ENCODE data around the gene HS3ST5. TPM values are rescaled to one million over a fixed set of nuclear protein-coding genes. Genes with fewer than 3 reads are reported as not detected.

Gene HS3ST5
- total and polyA plus RNA-seq, 2 donors (not counting 1 experiment from before 2014, with no cell fraction given), result under 0.01 TPM; not detected in 1

DNA sequence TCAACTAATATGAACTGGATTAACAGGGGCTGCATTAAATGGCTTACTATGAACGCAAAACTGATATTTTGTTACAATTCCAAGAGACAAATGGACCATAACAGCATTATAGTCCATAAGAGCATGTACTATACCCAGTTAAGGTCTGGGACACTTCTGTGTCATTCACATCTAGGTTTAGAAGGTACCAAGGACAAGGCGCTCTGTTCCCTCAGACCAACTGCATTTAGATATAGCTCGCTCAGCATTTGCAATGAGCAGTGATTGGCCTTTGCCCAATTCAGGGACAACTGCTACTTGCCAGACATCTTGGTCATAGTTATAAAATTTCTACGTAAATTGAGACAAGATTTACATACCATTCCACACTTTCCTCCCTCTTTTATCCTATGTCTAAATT lies 132.4 kb downstream of the HS3ST5 start:
- Histone ChIP-seq H3K27ac (ENCODE audit: insufficient read depth, low read length) (no peak overlapping the region), H3K4me3 (replicated peaks in 1 of 4; ENCODE audit: control extremely low read depth in 1 of 4, insufficient read depth in 1 of 4, low read depth in 3 of 4, low read length in 4 of 4) (no peak overlapping the region), H3K9me3 (ENCODE audit: control insufficient read depth, insufficient read depth, low read depth, low read length) (no peaks in the 10 kb centered on the region), H2AFZ (ENCODE audit: low read length) (no peak overlapping the region), H4K20me1 (ENCODE audit: control insufficient read depth, extremely low read depth, insufficient read depth, low read length) (no peaks in the 10 kb centered on the region), H3K79me2 (ENCODE audit: control insufficient read depth, insufficient read depth, low read length) (no peaks in the 10 kb centered on the region), H3K4me2 (ENCODE audit: extremely low read depth, insufficient read depth, low read length) (no peak overlapping the region), H3K4me1 (ENCODE audit: control insufficient read depth, extremely low read depth, insufficient read depth, low read length) (no peaks in the 10 kb centered on the region), H3K9ac (ENCODE audit: insufficient read depth, low read length) (no peak overlapping the region), H3K36me3 (ENCODE audit: control insufficient read depth, insufficient read depth, low read length) (no peaks in the 10 kb centered on the region), H3K27me3 (ENCODE audit: control insufficient read depth, insufficient read depth, low read length) (no peaks in the 10 kb centered on the region)
- TF ChIP-seq CTCF (conservative IDR thresholded peaks at IDR 0.05 in 1 of 2, IDR thresholded peaks at IDR 0.05 in 1 of 2; ENCODE audit: low read depth in 1 of 2, low read length in 2 of 2) (no peak), EZH2 (IDR thresholded peaks at IDR 0.05; ENCODE audit: low read length, missing control alignments) (no peak)
- DNase-seq (ENCODE audit: low read depth in 2 of 2), result no peak

DNA sequence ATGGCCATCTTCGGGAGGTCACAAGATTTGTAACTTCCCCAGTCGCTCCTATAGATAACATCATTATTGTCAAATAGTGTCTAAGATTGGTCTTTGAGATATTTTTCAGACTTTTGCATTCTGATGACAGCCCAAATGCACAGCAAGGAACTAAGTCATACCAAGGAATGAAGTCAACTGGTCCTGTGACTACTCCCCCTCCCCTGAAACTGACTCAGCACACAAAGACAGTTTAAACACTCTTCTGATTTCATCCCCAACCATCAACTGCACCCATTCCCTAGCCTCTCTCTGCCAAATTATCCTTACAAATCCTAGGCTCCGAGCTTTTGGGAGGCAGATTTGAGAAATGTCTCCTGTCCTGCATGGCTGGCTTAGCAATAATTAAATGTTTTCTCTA lies 139.4 kb downstream of the HS3ST5 start:
- Histone ChIP-seq H3K27ac (ENCODE audit: insufficient read depth, low read length) (no peak overlapping the region), H3K4me2 (ENCODE audit: extremely low read depth, insufficient read depth, low read length) (no peak overlapping the region), H3K27me3 (ENCODE audit: control insufficient read depth, insufficient read depth, low read length) (no peaks in the 10 kb centered on the region), H3K9ac (ENCODE audit: insufficient read depth, low read length) (no peak overlapping the region), H2AFZ (ENCODE audit: low read length) (no peak overlapping the region), H4K20me1 (ENCODE audit: control insufficient read depth, extremely low read depth, insufficient read depth, low read length) (no peaks in the 10 kb centered on the region), H3K36me3 (ENCODE audit: control insufficient read depth, insufficient read depth, low read length) (no peaks in the 10 kb centered on the region), H3K9me3 (ENCODE audit: control insufficient read depth, insufficient read depth, low read depth, low read length) (no peaks in the 10 kb centered on the region), H3K4me3 (replicated peaks in 1 of 4; ENCODE audit: control extremely low read depth in 1 of 4, insufficient read depth in 1 of 4, low read depth in 3 of 4, low read length in 4 of 4) (no peak overlapping the region), H3K4me1 (ENCODE audit: control insufficient read depth, extremely low read depth, insufficient read depth, low read length) (no peaks in the 10 kb centered on the region), H3K79me2 (ENCODE audit: control insufficient read depth, insufficient read depth, low read length) (no peaks in the 10 kb centered on the region)
- TF ChIP-seq EZH2 (IDR thresholded peaks at IDR 0.05; ENCODE audit: low read length, missing control alignments) (no peak), CTCF (conservative IDR thresholded peaks at IDR 0.05 in 1 of 2, IDR thresholded peaks at IDR 0.05 in 1 of 2; ENCODE audit: low read depth in 1 of 2, low read length in 2 of 2) (no peak)
- DNase-seq (ENCODE audit: low read depth in 2 of 2), result no peak

DNA sequence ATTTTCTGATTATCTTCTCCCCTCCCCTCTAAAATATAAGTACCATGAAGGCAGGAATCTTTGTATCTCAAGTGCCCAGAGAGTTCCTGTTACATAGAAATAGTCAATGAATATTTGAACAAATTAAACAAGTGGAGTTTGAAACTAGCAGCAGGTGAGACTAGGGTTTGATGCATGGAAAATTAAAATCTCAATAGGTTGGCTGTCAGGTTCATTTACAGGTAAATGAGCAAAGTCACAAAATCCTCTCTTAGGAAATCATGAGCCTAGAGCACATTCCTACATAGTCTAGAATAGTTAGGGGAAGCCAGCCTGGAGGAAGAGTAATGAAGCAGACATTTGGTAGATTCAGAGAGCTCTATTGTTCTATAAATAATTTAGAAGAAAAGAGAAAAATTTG lies 140.4 kb downstream of the HS3ST5 start:
- Histone ChIP-seq H3K79me2 (ENCODE audit: control insufficient read depth, insufficient read depth, low read length) (no peaks in the 10 kb centered on the region), H3K27ac (ENCODE audit: insufficient read depth, low read length) (no peak overlapping the region), H3K4me3 (replicated peaks in 1 of 4; ENCODE audit: control extremely low read depth in 1 of 4, insufficient read depth in 1 of 4, low read depth in 3 of 4, low read length in 4 of 4) (no peak overlapping the region), H3K4me2 (ENCODE audit: extremely low read depth, insufficient read depth, low read length) (no peak overlapping the region), H3K27me3 (ENCODE audit: control insufficient read depth, insufficient read depth, low read length) (no peaks in the 10 kb centered on the region), H4K20me1 (ENCODE audit: control insufficient read depth, extremely low read depth, insufficient read depth, low read length) (no peaks in the 10 kb centered on the region), H3K9me3 (ENCODE audit: control insufficient read depth, insufficient read depth, low read depth, low read length) (no peaks in the 10 kb centered on the region), H2AFZ (ENCODE audit: low read length) (no peak overlapping the region), H3K9ac (ENCODE audit: insufficient read depth, low read length) (no peak overlapping the region), H3K4me1 (ENCODE audit: control insufficient read depth, extremely low read depth, insufficient read depth, low read length) (no peaks in the 10 kb centered on the region), H3K36me3 (ENCODE audit: control insufficient read depth, insufficient read depth, low read length) (no peaks in the 10 kb centered on the region)
- no peak for DNase-seq (ENCODE audit: low read depth in 2 of 2)
- TF ChIP-seq CTCF (conservative IDR thresholded peaks at IDR 0.05 in 1 of 2, IDR thresholded peaks at IDR 0.05 in 1 of 2; ENCODE audit: low read depth in 1 of 2, low read length in 2 of 2), result no peak
- no peak for TF ChIP-seq EZH2 (IDR thresholded peaks at IDR 0.05; ENCODE audit: low read length, missing control alignments)

Data from fibroblast of lung (primary cell).